ENCODE data around the gene ERP44.

DNA sequence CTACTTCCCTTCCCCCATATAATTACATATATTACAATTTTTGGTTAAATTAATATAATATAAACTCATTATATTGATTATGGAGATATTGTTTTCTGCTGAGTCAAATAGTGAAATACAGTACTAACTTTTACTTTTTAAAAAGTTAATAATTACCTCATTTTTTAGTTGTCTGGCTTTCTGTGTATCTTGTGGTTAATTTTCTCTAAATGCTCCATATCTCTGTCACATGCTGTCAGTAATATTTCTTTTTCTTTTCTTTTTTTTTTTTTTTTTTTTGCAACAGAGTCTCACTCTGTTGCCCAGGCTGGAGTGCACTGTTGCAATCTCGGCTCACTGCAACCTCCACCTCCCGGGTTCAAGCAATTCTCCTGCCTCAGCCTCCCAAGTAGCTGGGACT, 169.1 kb downstream of the ERP44 start:
- TF ChIP-seq, protein P1, sequence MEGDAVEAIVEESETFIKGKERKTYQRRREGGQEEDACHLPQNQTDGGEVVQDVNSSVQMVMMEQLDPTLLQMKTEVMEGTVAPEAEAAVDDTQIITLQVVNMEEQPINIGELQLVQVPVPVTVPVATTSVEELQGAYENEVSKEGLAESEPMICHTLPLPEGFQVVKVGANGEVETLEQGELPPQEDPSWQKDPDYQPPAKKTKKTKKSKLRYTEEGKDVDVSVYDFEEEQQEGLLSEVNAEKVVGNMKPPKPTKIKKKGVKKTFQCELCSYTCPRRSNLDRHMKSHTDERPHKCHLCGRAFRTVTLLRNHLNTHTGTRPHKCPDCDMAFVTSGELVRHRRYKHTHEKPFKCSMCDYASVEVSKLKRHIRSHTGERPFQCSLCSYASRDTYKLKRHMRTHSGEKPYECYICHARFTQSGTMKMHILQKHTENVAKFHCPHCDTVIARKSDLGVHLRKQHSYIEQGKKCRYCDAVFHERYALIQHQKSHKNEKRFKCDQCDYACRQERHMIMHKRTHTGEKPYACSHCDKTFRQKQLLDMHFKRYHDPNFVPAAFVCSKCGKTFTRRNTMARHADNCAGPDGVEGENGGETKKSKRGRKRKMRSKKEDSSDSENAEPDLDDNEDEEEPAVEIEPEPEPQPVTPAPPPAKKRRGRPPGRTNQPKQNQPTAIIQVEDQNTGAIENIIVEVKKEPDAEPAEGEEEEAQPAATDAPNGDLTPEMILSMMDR (IDR thresholded peaks at IDR 0.05; ENCODE audit: borderline replicate concordance, extremely low read depth, low read length, poor library complexity, severe bottlenecking), result no peak
- no peak for TF ChIP-seq EZH2 (IDR thresholded peaks at IDR 0.05; ENCODE audit: borderline replicate concordance, low read depth, low read length, severe bottlenecking)
